Activated CD4-positive, alpha-beta T cell treated with anti-CD3 and anti-CD28 coated beads, Interleukin-2, amount 50 U/mL, for 1 hour (primary cell): ENCODE data around the gene NDUFB4.

Experiments
- DNase-seq: peaks from one replicate; pipeline ENCODE4 v3.0.0-alpha.2; 2020

Gene NDUFB4

GRCh38 chr3:120640231-120640630 lies 44.1 kb downstream of the NDUFB4 start:
- DNase-seq, result no peak

- no peak for DNase-seq
Observed at GRCh38 chr3:120641696-120642246, 45.6 kb downstream of the NDUFB4 start.

GRCh38 chr3:120642368-120642948 lies 46.3 kb downstream of the NDUFB4 start:
- no peak for DNase-seq

GRCh38 chr3:120645083-120645845 lies 49.1 kb downstream of the NDUFB4 start:
- DNase-seq, result no peak

DNA sequence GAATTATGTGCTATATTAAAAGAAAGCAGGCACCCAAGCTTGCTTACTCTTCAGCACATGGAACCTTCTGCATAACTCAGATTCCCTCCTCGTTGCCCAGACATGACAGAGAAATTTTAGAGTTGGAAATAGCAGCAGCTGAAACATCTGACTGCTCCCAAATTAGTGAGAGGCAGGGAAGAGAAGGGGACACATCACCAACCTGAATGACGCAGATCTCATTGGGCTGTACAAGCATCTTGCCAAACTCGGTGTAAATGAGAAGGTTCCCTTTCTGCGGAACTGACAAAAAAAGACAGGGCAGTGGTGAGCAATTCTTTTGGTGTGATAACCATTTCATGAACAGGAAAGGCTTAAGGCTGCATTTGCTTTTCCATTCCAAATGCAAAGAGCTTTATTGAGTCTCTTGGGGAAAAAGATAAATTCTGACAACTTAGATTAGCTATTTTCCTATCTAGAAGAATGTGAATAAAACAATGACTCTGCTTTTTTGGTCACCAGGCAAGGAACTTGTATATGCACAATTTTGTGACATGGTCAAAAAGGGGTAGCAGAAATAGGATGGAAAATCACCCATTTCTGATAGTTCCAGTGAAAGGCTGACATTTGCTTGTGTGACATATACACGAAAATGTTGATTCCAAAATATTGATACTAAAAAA lies 50.8 kb downstream of the NDUFB4 start:
- DNase-seq, result no peak

DNA sequence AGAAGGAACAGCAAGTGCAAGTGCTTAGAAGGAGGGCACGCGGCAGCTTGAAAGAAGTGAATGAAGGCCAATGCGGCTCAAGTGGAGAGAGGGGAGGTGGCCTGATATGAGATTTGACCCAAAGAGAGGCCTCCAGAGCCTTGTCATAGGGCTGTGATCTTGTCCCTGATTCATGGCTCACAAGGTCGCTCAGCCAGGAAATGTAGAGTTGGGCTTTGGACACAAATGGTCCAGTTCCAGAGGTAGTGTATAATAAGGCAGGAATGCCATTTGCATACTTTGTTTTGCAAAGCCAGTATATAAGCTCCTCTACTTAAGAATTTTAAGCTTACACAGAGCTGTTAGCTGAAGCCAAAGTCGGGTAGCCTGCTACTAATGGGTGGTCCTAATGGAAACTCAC lies 52.2 kb downstream of the NDUFB4 start:
- no peak for DNase-seq

DNA sequence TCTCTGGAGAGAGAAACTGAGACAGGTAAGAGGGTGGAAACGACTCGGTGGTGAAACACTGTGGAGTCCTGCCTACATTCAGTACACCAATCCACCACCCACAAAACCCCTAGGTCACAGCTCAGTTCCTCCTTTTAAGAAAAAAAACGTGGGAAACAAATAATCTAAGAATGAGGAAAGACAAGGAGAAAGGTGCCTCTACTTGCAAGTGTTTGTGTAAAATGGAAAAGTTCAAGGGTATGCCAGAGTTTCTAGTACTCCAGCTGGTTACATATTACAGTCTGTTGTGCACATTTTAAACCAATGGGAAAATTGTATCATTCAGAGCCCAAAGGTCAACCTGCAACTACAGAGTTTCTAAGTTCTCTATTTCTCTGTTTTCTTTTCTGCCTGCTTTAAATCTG lies 53.7 kb downstream of the NDUFB4 start:
- no peak for DNase-seq

GRCh38 chr3:120650311-120650710 lies 54.2 kb downstream of the NDUFB4 start:
- no peak for DNase-seq
